Kidney epithelial cell (primary cell): ENCODE results near the gene TCF7L2. TPM values are rescaled to one million over a fixed set of nuclear protein-coding genes. Genes with fewer than 3 reads are reported as not detected.

Experiments
- DNase-seq: peaks from one replicate; pipeline ENCODE4 v3.0.0-alpha.2; 2010; ENCODE audit warnings: low read depth
- H3K27me3 ChIP-seq: 2 replicates; pipeline ENCODE4 v1.6.0; 2011; ENCODE audit warnings: low read length; ENCODE audit not compliant: control insufficient read depth, insufficient read depth
- H3K36me3 ChIP-seq: 2 replicates; pipeline ENCODE4 v1.5.1; 2011; ENCODE audit warnings: low read length; ENCODE audit not compliant: control insufficient read depth, insufficient read depth
- H3K4me3 ChIP-seq: 2 replicates; pipeline ENCODE4 v1.5.1; 2011; ENCODE audit warnings: low read depth, mild to moderate bottlenecking, control low read depth, low read length
- CTCF ChIP-seq: IDR thresholded peaks from 2 replicates; pipeline ENCODE4 v1.5.1; 2011; ENCODE audit warnings: mild to moderate bottlenecking, moderate library complexity, low read length, control low read depth, inconsistent platforms; ENCODE audit not compliant: insufficient read depth, poor library complexity, severe bottlenecking
- total RNA-seq: library from RNA; depleted of rRNA; stranded (reverse); fragments of >200 nt; gene quantifications from 2 replicates; pipeline ENCODE4 v1.2.3, GENCODE V29; 2015

Gene TCF7L2
- total RNA-seq, 1 donor from 2014 or later, result 3.4 TPM

- Histone ChIP-seq H3K4me3 (no peak overlapping the region), H3K27me3 (no peaks in the 10 kb centered on the region), H3K36me3 (no peaks in the 10 kb centered on the region)
- no peak for DNase-seq
- no peak for TF ChIP-seq CTCF
These were observed 103.8 kb downstream of the TCF7L2 start for GRCh38 chr10:113053881-113054280.

- no peak for TF ChIP-seq CTCF
- no peaks in the 10 kb centered on the region for H3K36me3 ChIP-seq
- DNase-seq, result no peak
- no peaks in the 10 kb centered on the region for H3K27me3 ChIP-seq
- H3K4me3 ChIP-seq, result no peak overlapping the region
These were observed 105.4 kb downstream of the TCF7L2 start for GRCh38 chr10:113055458-113055857.

DNA sequence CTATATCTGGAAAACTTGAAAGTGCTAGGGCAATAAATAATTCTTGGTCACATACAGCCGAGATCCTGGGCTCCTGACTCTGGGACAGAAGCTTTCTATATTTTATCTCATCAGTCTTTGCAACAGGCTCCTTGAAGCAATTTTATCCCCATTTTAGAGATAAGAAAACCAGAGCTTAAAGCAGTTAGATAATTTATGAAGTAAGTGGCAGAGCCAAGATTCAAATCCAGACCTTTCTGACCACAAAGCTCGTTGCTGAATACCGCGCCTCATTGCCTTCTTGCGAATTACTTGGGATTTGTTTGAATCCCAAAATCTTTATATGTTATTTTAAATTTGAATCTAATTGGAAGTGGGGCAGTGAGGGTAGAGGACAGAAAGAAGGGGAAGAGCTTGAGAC, 106.0 kb downstream of the TCF7L2 start:
- no peaks in the 10 kb centered on the region for H3K27me3 ChIP-seq
- TF ChIP-seq CTCF, result no peak
- DNase-seq, result no peak
- H3K36me3 ChIP-seq, result no peaks in the 10 kb centered on the region
- no peak overlapping the region for H3K4me3 ChIP-seq

- TF ChIP-seq CTCF, result no peak
- no peaks in the 10 kb centered on the region for H3K36me3 ChIP-seq
- DNase-seq, result no peak
- H3K4me3 ChIP-seq, result no peak overlapping the region
- H3K27me3 ChIP-seq, result no peaks in the 10 kb centered on the region
These were observed 106.5 kb downstream of the TCF7L2 start for GRCh38 chr10:113056441-113057021.

DNA sequence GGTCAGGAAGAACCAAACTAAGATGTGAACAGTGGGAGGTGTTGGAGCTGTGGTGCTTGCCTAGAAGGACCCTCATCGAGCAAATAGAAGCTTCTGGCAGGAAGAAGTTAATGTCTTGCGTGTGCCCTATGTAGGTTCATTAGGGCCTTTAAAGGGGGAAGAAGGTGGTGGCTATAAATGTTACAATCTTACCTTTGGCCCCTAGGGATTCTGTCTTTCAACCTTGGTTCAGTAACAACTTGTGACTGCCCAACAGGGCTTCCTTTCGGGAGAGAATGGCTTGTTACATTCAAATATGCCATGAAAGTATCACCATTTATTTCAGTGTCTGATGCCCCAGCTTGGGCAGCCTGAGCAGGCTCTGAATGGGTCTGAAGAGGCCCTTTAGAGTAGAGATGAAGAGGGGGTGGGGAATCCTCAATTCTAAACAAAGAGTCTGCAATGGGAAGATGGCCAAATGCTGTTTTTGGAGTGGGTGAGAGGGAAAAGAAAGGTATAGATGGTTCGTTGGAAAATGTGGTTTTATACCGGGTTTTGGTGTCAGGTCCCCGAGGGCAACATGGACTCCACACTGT, 108.0 kb downstream of the TCF7L2 start:
- Histone ChIP-seq H3K4me3 (no peak overlapping the region), H3K27me3 (no peaks in the 10 kb centered on the region), H3K36me3 (no peaks in the 10 kb centered on the region)
- DNase-seq, result no peak
- no peak for TF ChIP-seq CTCF
